Activated CD8-positive, alpha-beta memory T cell treated with anti-CD3 and anti-CD28 coated beads, Interleukin-2, amount 50 U/mL, for 1 hour (primary cell): ENCODE results near the gene SLAIN1.

Experiments
- DNase-seq: peaks from one replicate; pipeline ENCODE4 v3.0.0-alpha.2; 2020; ENCODE audit errors: extremely low read depth

The SLAIN1 gene

GRCh38 chr13:77751513-77752456, 54.3 kb downstream of the SLAIN1 start:
- DNase-seq, result peak; percentile 3

- DNase-seq, result no peak
These were observed 55.1 kb downstream of the SLAIN1 start for GRCh38 chr13:77752512-77753069.

- DNase-seq, result no peak
These were observed 63.4 kb downstream of the SLAIN1 start for GRCh38 chr13:77760893-77761292.

- DNase-seq, result no peak
These were observed 69.9 kb downstream of the SLAIN1 start for GRCh38 chr13:77767413-77767812.

- DNase-seq, result no peak
These were observed 76.7 kb downstream of the SLAIN1 start for GRCh38 chr13:77774181-77774580.

GRCh38 chr13:77776704-77777103, 79.2 kb downstream of the SLAIN1 start:
- no peak for DNase-seq

GRCh38 chr13:77779552-77780272, 82.2 kb downstream of the SLAIN1 start:
- peak; percentile 1 for DNase-seq

- DNase-seq, result no peak
These were observed 84.3 kb downstream of the SLAIN1 start for GRCh38 chr13:77781808-77782207.

GRCh38 chr13:77784515-77784914, 87.0 kb downstream of the SLAIN1 start:
- no peak for DNase-seq

- no peak for DNase-seq
These were observed 89.3 kb downstream of the SLAIN1 start for GRCh38 chr13:77786695-77787287.

GRCh38 chr13:77789376-77789775, 91.9 kb downstream of the SLAIN1 start:
- DNase-seq, result no peak

GRCh38 chr13:77800219-77800618, 102.7 kb downstream of the SLAIN1 start:
- no peak for DNase-seq

GRCh38 chr13:77806518-77806917, 109.0 kb downstream of the SLAIN1 start:
- DNase-seq, result no peak

GRCh38 chr13:77807431-77808135, 110.1 kb downstream of the SLAIN1 start:
- no peak for DNase-seq

GRCh38 chr13:77810430-77810829, 112.9 kb downstream of the SLAIN1 start:
- no peak for DNase-seq

- DNase-seq, result no peak
These were observed 113.4 kb downstream of the SLAIN1 start for GRCh38 chr13:77810878-77811277.

- DNase-seq, result no peak
These were observed 113.9 kb downstream of the SLAIN1 start for GRCh38 chr13:77811381-77811780.

- DNase-seq, result no peak
These were observed 114.5 kb downstream of the SLAIN1 start for GRCh38 chr13:77811981-77812380.
